Activated CD4-positive, alpha-beta T cell treated with anti-CD3 and anti-CD28 coated beads for 36 hours (primary cell): ENCODE measurements around the gene RABGAP1L. TPM values are rescaled to one million over a fixed set of nuclear protein-coding genes. Genes with fewer than 3 reads are reported as not detected.
A peak's percentile ranks its signal among the peaks of the same experiment; 100 is the strongest.

Source experiments
- ATAC-seq: fragments of 200-7000 bp; cut with Tn5 transposase; one replicate; pipeline ENCODE4 v1.10.0; 2021; ENCODE audit warnings: mild to moderate bottlenecking, moderate library complexity
- CTCF ChIA-PET: fragments of 350-600 bp; sonication (Branson Sonifier 250); formaldehyde crosslinking; loops from one replicate; lab custom pipeline; 2021; ENCODE audit warnings: antibody characterized with exemption; lab: Charles Lee
- POLR2A ChIA-PET: fragments of 350-600 bp; sonication (Branson Sonifier 250); formaldehyde crosslinking; loops from one replicate; lab custom pipeline; 2021; ENCODE audit warnings: antibody characterized with exemption, inconsistent platforms; lab: Charles Lee
- DNase-seq: peaks from one replicate; pipeline ENCODE4 v3.0.0-alpha.2; 2020
- H3K27ac Mint-ChIP-seq: one replicate; pipeline ENCODE4 v1.8.0; 2021; ENCODE audit warnings: mixed read lengths
- H3K27me3 Mint-ChIP-seq: one replicate; pipeline ENCODE4 v1.8.0; 2021; ENCODE audit warnings: mixed read lengths
- H3K36me3 Mint-ChIP-seq: one replicate; pipeline ENCODE4 v1.8.0; 2021; ENCODE audit warnings: low read depth, mixed read lengths
- H3K4me1 Mint-ChIP-seq: one replicate; pipeline ENCODE4 v1.8.0; 2021; ENCODE audit warnings: mixed read lengths
- H3K4me3 Mint-ChIP-seq: one replicate; pipeline ENCODE4 v1.8.0; 2021; ENCODE audit warnings: mild to moderate bottlenecking, moderate library complexity, mixed read lengths
- H3K9me3 Mint-ChIP-seq: one replicate; pipeline ENCODE4 v1.8.0; 2021; ENCODE audit warnings: low read depth, mixed read lengths
- intact Hi-C, 2 experiments: fragments of 100-400 bp; cut with DNase I in 1 of 2; cut with micrococcal nuclease in 1 of 2; formaldehyde crosslinking; loops; one replicate each; pipeline versions ENCODE4 v1.14.2 to v1.15.1; 2022 to 2024; cut with DNase I, micrococcal nuclease
- total RNA-seq, 2 experiments: library from RNA; stranded (reverse); gene quantifications; one replicate each; pipeline ENCODE4 v1.2.3, GENCODE V29; 2021

The RABGAP1L gene
- total RNA-seq, 2 experiments from 2014 or later, result 22.6 to 29.9 TPM

GRCh38 chr1:174967845-174968705, 808.8 kb downstream of the RABGAP1L start:
- Mint-ChIP-seq H3K27ac (peak overlapping the region; percentile 70), H3K4me1 (peaks cover 74% of the 10 kb centered on the region), H3K4me3 (peak overlapping the region; percentile 24), H3K9me3 (no peaks in the 10 kb centered on the region), H3K36me3 (peaks cover 3% of the 10 kb centered on the region), H3K27me3 (no peaks in the 10 kb centered on the region)
- intact Hi-C loops, result loop anchor here (1.0 to 10.0 kb wide), 7 partner anchors 15 to 813 kb away; partner anchors contain the start of genes CACYBP (in 2 of the 2) and RABGAP1L (in 1 of the 2)
- DNase-seq (no peak), ATAC-seq (no peak)
- CTCF ChIA-PET, result interaction anchor here (0.6 to 1.3 kb wide), 6 partner anchors 10 to 746 kb away, joined by 3 to 7 read pairs (median 3); no protein-coding TSS in a partner anchor
- POLR2A ChIA-PET, result interaction anchor here (0.5 to 1.2 kb wide), 8 partner anchors 9 to 1585 kb away, joined by 3 to 10 read pairs (median 4); partner anchors contain the start of gene CACYBP

- H3K27ac Mint-ChIP-seq, result peak overlapping the region; percentile 70
- no peaks in the 10 kb centered on the region for H3K9me3 Mint-ChIP-seq
- H3K4me1 Mint-ChIP-seq, result peaks cover 67% of the 10 kb centered on the region
- ChIA-PET POLR2A (interaction anchor here (0.6 to 1.2 kb wide), 6 partner anchors 8 to 169 kb away, joined by 3 to 10 read pairs (median 4); partner anchors contain the start of gene CACYBP), CTCF (interaction anchor here (0.6 to 1.3 kb wide), 6 partner anchors 9 to 747 kb away, joined by 3 to 7 read pairs (median 3); no protein-coding TSS in a partner anchor)
- intact Hi-C loops, result loop anchor here (1.0 to 10.0 kb wide), 7 partner anchors 14 to 814 kb away; partner anchors contain the start of genes CACYBP (in 2 of the 2) and RABGAP1L (in 1 of the 2)
- ATAC-seq, result peak; percentile 61
- H3K4me3 Mint-ChIP-seq, result peak overlapping the region; percentile 24
- DNase-seq, result peak; percentile 31
- H3K27me3 Mint-ChIP-seq, result no peaks in the 10 kb centered on the region
- peaks cover 3% of the 10 kb centered on the region for H3K36me3 Mint-ChIP-seq
Measured at GRCh38 chr1:174968750-174969244, 809.5 kb downstream of the RABGAP1L start.

GRCh38 chr1:174969977-174970376, 810.7 kb downstream of the RABGAP1L start:
- intact Hi-C loops, result loop anchor here (2.0 to 10.0 kb wide), 4 partner anchors 13 to 815 kb away; partner anchors contain the start of gene RABGAP1L (in 1 of the 2)
- ATAC-seq (peak; percentile 7), DNase-seq (peak; percentile 33)
- peaks cover 55% of the 10 kb centered on the region for H3K4me1 Mint-ChIP-seq
- POLR2A ChIA-PET, result interaction anchor here (0.6 kb wide), 1 partner anchor 946 kb away, joined by 4 read pairs; no protein-coding TSS in a partner anchor
- peak overlapping the region; percentile 33 for H3K27ac Mint-ChIP-seq
- no peaks in the 10 kb centered on the region for H3K27me3 Mint-ChIP-seq
- CTCF ChIA-PET, result interaction anchor here (0.7 to 1.8 kb wide), 3 partner anchors 10 to 20 kb away, joined by 4 to 5 read pairs (median 4); no protein-coding TSS in a partner anchor
- no peaks in the 10 kb centered on the region for H3K9me3 Mint-ChIP-seq
- peaks cover 3% of the 10 kb centered on the region for H3K36me3 Mint-ChIP-seq
- no peak overlapping the region for H3K4me3 Mint-ChIP-seq

GRCh38 chr1:174971466-174971865, 812.1 kb downstream of the RABGAP1L start:
- no peaks in the 10 kb centered on the region for H3K27me3 Mint-ChIP-seq
- H3K27ac Mint-ChIP-seq, result no peak overlapping the region
- peaks cover 11% of the 10 kb centered on the region for H3K36me3 Mint-ChIP-seq
- CTCF ChIA-PET, result interaction anchor here (0.9 to 1.8 kb wide), 5 partner anchors 9 to 15 kb away, joined by 3 to 6 read pairs (median 4); no protein-coding TSS in a partner anchor
- peaks cover 51% of the 10 kb centered on the region for H3K4me1 Mint-ChIP-seq
- DNase-seq, result no peak
- intact Hi-C loops, result no loop called here
- ATAC-seq, result no peak
- POLR2A ChIA-PET, result no interaction called here
- no peaks in the 10 kb centered on the region for H3K9me3 Mint-ChIP-seq
- no peak overlapping the region for H3K4me3 Mint-ChIP-seq

GRCh38 chr1:174971902-174972301, 812.6 kb downstream of the RABGAP1L start:
- H3K27ac Mint-ChIP-seq, result no peak overlapping the region
- no peak for DNase-seq
- no peak for ATAC-seq
- CTCF ChIA-PET, result interaction anchor here (0.9 to 1.3 kb wide), 4 partner anchors 8 to 14 kb away, joined by 3 to 6 read pairs (median 4); no protein-coding TSS in a partner anchor
- H3K9me3 Mint-ChIP-seq, result no peaks in the 10 kb centered on the region
- peaks cover 53% of the 10 kb centered on the region for H3K4me1 Mint-ChIP-seq
- H3K36me3 Mint-ChIP-seq, result peaks cover 11% of the 10 kb centered on the region
- no peak overlapping the region for H3K4me3 Mint-ChIP-seq
- intact Hi-C loops, result no loop called here
- POLR2A ChIA-PET, result interaction anchor here (0.6 kb wide), 1 partner anchor 20 kb away, joined by 3 read pairs; no protein-coding TSS in a partner anchor
- H3K27me3 Mint-ChIP-seq, result no peaks in the 10 kb centered on the region

- no peaks in the 10 kb centered on the region for H3K9me3 Mint-ChIP-seq
- H3K27ac Mint-ChIP-seq, result no peak overlapping the region
- DNase-seq, result no peak
- H3K4me1 Mint-ChIP-seq, result peaks cover 40% of the 10 kb centered on the region
- no peaks in the 10 kb centered on the region for H3K27me3 Mint-ChIP-seq
- no peak overlapping the region for H3K4me3 Mint-ChIP-seq
- CTCF ChIA-PET, result interaction anchor here (1.1 to 1.6 kb wide), 2 partner anchors 8 to 203 kb away, joined by 3 to 4 read pairs; no protein-coding TSS in a partner anchor
- POLR2A ChIA-PET, result no interaction called here
- ATAC-seq, result no peak
- H3K36me3 Mint-ChIP-seq, result peaks cover 14% of the 10 kb centered on the region
- intact Hi-C loops, result no loop called here
Measured at GRCh38 chr1:174974711-174975119, 815.4 kb downstream of the RABGAP1L start.

- CTCF ChIA-PET, result interaction anchor here (0.7 to 1.7 kb wide), 5 partner anchors 10 to 25 kb away, joined by 3 to 11 read pairs (median 4); no protein-coding TSS in a partner anchor
- Mint-ChIP-seq H3K27me3 (no peaks in the 10 kb centered on the region), H3K9me3 (no peaks in the 10 kb centered on the region), H3K36me3 (peaks cover 11% of the 10 kb centered on the region), H3K4me1 (peaks cover 41% of the 10 kb centered on the region), H3K4me3 (no peak overlapping the region), H3K27ac (peak overlapping the region; percentile 28)
- DNase-seq (no peak), ATAC-seq (no peak)
- POLR2A ChIA-PET, result no interaction called here
- intact Hi-C loops, result no loop called here
Measured at GRCh38 chr1:174975764-174976163, 816.4 kb downstream of the RABGAP1L start.

- H3K36me3 Mint-ChIP-seq, result peaks cover 11% of the 10 kb centered on the region
Measured at GRCh38 chr1:174976436-174977108, 817.3 kb downstream of the RABGAP1L start.

GRCh38 chr1:174982971-174983689, 823.8 kb downstream of the RABGAP1L start:
- Mint-ChIP-seq H3K4me3 (no peak overlapping the region), H3K27me3 (no peaks in the 10 kb centered on the region), H3K4me1 (peaks cover 19% of the 10 kb centered on the region), H3K9me3 (no peaks in the 10 kb centered on the region), H3K27ac (no peak overlapping the region), H3K36me3 (peaks cover 20% of the 10 kb centered on the region)
- DNase-seq (peak; percentile 44), ATAC-seq (peak; percentile 39)
- POLR2A ChIA-PET, result interaction anchor here (1.0 kb wide), 1 partner anchor 16 kb away, joined by 3 read pairs; the partner anchor contains the start of gene CACYBP
- CTCF ChIA-PET, result interaction anchor here (0.7 to 2.6 kb wide), 24 partner anchors 9 to 217 kb away, joined by 3 to 11 read pairs (median 4); no protein-coding TSS in a partner anchor
- intact Hi-C loops, result loop anchor here (1.0 to 5.0 kb wide), 4 partner anchors 14 to 726 kb away; no protein-coding TSS in a partner anchor

More at GRCh38 chr1:174976436-174977108, 817.3 kb downstream of the RABGAP1L start:
- ChIA-PET CTCF (interaction anchor here (0.7 to 1.7 kb wide), 5 partner anchors 10 to 34 kb away, joined by 3 to 11 read pairs (median 4); no protein-coding TSS in a partner anchor), POLR2A (interaction anchor here (1.0 kb wide), 2 partner anchors 8 to 11 kb away, joined by 3 read pairs; no protein-coding TSS in a partner anchor)
- ATAC-seq (peak; percentile 94), DNase-seq (peak; percentile 16)
- H3K27me3 Mint-ChIP-seq, result no peaks in the 10 kb centered on the region
- no peaks in the 10 kb centered on the region for H3K9me3 Mint-ChIP-seq
- H3K4me1 Mint-ChIP-seq, result peaks cover 37% of the 10 kb centered on the region
- H3K4me3 Mint-ChIP-seq, result no peak overlapping the region
- intact Hi-C loops, result no loop called here
- H3K27ac Mint-ChIP-seq, result peak overlapping the region; percentile 49
